ENCODE data around the gene PRRG2. TPM values are rescaled to one million over a fixed set of nuclear protein-coding genes. Genes with fewer than 3 reads are reported as not detected.

Gene PRRG2
- total RNA-seq, 1 experiment from 2014 or later, result 0.64 TPM

GRCh38 chr19:49534632-49535385 lies 46.3 kb upstream of the PRRG2 start:
- CTCF ChIA-PET, result interaction anchor here (0.5 to 0.6 kb wide), 2 partner anchors 28 to 35 kb away, joined by 4 read pairs; no protein-coding TSS in a partner anchor
- Histone ChIP-seq H3K36me3 (ENCODE audit: control insufficient read depth, insufficient read depth, low read length) (no peaks in the 10 kb centered on the region), H3K27me3 (ENCODE audit: control insufficient read depth, insufficient read depth, low read length) (no peaks in the 10 kb centered on the region), H3K9me3 (ENCODE audit: control insufficient read depth, insufficient read depth, low read depth, low read length) (no peaks in the 10 kb centered on the region), H3K27ac (ENCODE audit: low read length) (no peak overlapping the region), H3K4me3 (ENCODE audit: low read depth in 2 of 2, low read length in 2 of 2) (peak overlapping the region; percentile 52 to 60), H3K4me1 (ENCODE audit: control insufficient read depth, insufficient read depth, low read length) (no peaks in the 10 kb centered on the region)
- ATAC-seq, result no peak
- TF ChIP-seq REST (IDR thresholded peaks at IDR 0.05; ENCODE audit: insufficient read depth in 1 of 2, low read depth in 2 of 2, low read length in 1 of 2), result no peak
- no peak for TF ChIP-seq CTCF (IDR thresholded peaks at IDR 0.05)
- TF ChIP-seq POLR2AphosphoS5 (IDR thresholded peaks at IDR 0.05; ENCODE audit: low read depth, low read length), result no peak
- no peak for TF ChIP-seq TCF7L2 (IDR thresholded peaks at IDR 0.05; ENCODE audit: low read depth, low read length)
- TF ChIP-seq SIN3A (IDR thresholded peaks at IDR 0.05; ENCODE audit: borderline replicate concordance, insufficient read depth, low read depth, low read length), result no peak
- no TSS peak for BruUV-seq (replicated peaks)
- POLR2A ChIA-PET, result interaction anchor here (0.7 kb wide), 1 partner anchor 8 kb away, joined by 3 read pairs; no protein-coding TSS in a partner anchor
- no peak for DNase-seq (ENCODE audit: low read depth, low spot score)
- in situ Hi-C loops (cut with HindIII; ENCODE audit: low pct_unique_long_range_greater_than_20kb, low sequenced_read_pairs) (no loop called here), intact Hi-C loops (cut with micrococcal nuclease; ENCODE audit: unreplicated experiment) (no loop called here)

GRCh38 chr19:49536921-49537462 lies 44.1 kb upstream of the PRRG2 start:
- CTCF ChIA-PET, result no interaction called here
- no peak for ATAC-seq

More at GRCh38 chr19:49536921-49537462, 44.1 kb upstream of the PRRG2 start:
- no peak overlapping the region for H3K27ac ChIP-seq (ENCODE audit: low read length)
- POLR2A ChIA-PET, result no interaction called here
- H3K27me3 ChIP-seq (ENCODE audit: control insufficient read depth, insufficient read depth, low read length), result no peaks in the 10 kb centered on the region
- no TSS peak for BruUV-seq (replicated peaks)
- no peak for DNase-seq (ENCODE audit: low read depth, low spot score)
- in situ Hi-C loops (cut with HindIII; ENCODE audit: low pct_unique_long_range_greater_than_20kb, low sequenced_read_pairs) (no loop called here), intact Hi-C loops (cut with micrococcal nuclease; ENCODE audit: unreplicated experiment) (no loop called here)
- TF ChIP-seq TCF7L2 (IDR thresholded peaks at IDR 0.05; ENCODE audit: low read depth, low read length) (no peak), REST (IDR thresholded peaks at IDR 0.05; ENCODE audit: insufficient read depth in 1 of 2, low read depth in 2 of 2, low read length in 1 of 2) (no peak)
- no peaks in the 10 kb centered on the region for H3K4me1 ChIP-seq (ENCODE audit: control insufficient read depth, insufficient read depth, low read length)
- H3K9me3 ChIP-seq (ENCODE audit: control insufficient read depth, insufficient read depth, low read depth, low read length), result no peaks in the 10 kb centered on the region
- H3K4me3 ChIP-seq (ENCODE audit: low read depth in 2 of 2, low read length in 2 of 2), result no peak overlapping the region
- H3K36me3 ChIP-seq (ENCODE audit: control insufficient read depth, insufficient read depth, low read length), result no peaks in the 10 kb centered on the region
